Measurements from ENCODE around the gene PFKFB3.
"Not testable (repeated sequence)": the region's sequence is repeated elsewhere in the genome, so short reads cannot be mapped to it uniquely, and the experiment has no call there.

Gene PFKFB3

DNA sequence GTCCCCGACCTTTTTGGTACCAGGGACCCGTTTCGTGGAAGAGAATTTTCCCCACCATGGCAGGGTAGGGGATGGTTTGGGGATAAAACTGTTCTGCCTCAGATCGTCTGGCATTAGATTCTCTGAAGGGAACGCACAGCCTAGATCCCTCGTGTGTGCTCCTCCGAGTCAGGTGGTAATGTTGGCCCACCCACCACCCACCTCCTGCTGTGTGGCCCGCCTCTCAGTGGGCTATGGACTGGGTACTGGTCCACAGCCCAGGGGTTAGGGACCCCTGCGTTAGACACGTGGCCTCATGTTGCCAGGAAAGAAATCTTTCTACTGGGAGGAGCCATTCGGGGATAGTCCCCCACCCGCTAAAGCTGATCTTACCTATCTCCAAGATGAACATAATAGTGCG lies 27.0 kb downstream of the PFKFB3 start:
- peaks cover 14% of the 10 kb centered on the region for H3K4me1 Mint-ChIP-seq
- ATAC-seq: no peak
- no peak overlapping the region for H3K27ac Mint-ChIP-seq
- no peaks in the 10 kb centered on the region for H3K9me3 Mint-ChIP-seq
- DNase-seq (ENCODE audit: low spot score in 2 of 2): no peak
- no peak overlapping the region for H3K4me3 Mint-ChIP-seq
- H3K36me3 Mint-ChIP-seq: peaks cover 100% of the 10 kb centered on the region

DNA sequence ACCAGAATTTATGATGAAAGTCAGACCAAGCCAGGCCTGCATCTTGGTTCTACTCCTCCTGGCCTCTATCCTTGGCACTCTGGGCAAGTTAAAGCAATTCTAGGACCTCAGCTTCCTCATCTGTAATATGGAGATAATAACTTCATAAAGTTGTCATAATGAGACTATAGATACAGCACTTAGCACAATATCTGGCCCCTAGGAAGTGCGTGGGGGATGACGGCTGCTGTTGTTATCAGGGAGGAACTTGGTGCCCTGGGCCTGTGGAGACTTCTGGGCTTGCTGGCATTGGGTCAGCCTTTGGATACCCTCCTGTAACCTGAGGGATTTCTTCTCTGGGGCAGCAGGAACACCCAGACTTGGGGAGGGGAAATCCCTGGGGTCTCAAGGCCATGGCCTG lies 27.6 kb downstream of the PFKFB3 start:
- Mint-ChIP-seq H3K27ac (no peak overlapping the region), H3K9me3 (no peaks in the 10 kb centered on the region), H3K4me3 (no peak overlapping the region), H3K36me3 (peaks cover 100% of the 10 kb centered on the region), H3K4me1 (peaks cover 14% of the 10 kb centered on the region)
- ATAC-seq (no peak), DNase-seq (ENCODE audit: low spot score in 2 of 2) (no peak)

DNA sequence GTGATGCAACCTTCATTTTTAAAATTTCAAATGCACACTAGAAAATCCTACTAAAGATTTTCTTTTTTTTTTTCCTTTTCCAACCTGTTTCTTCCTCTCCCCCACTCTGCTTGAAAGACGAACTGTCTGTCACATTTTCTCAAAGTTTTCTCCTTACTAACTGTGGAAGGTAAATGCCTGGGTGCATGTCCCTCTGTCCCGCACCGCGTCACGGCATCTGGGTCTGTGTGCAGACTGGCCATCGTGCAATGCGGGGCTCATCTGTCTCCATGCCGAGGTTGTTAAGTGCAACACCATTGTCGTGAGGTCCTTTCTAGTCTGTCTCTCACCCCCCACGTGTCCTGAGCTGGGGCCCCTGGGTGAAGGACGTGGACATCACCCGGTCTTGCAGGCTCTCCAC lies 28.4 kb downstream of the PFKFB3 start:
- DNase-seq (ENCODE audit: low spot score in 2 of 2) (no peak), ATAC-seq (no peak)
- no peaks in the 10 kb centered on the region for H3K9me3 Mint-ChIP-seq
- peak overlapping the region; percentile 24 for H3K27ac Mint-ChIP-seq
- H3K36me3 Mint-ChIP-seq: peaks cover 100% of the 10 kb centered on the region
- H3K4me3 Mint-ChIP-seq: no peak overlapping the region
- peaks cover 12% of the 10 kb centered on the region for H3K4me1 Mint-ChIP-seq

DNA sequence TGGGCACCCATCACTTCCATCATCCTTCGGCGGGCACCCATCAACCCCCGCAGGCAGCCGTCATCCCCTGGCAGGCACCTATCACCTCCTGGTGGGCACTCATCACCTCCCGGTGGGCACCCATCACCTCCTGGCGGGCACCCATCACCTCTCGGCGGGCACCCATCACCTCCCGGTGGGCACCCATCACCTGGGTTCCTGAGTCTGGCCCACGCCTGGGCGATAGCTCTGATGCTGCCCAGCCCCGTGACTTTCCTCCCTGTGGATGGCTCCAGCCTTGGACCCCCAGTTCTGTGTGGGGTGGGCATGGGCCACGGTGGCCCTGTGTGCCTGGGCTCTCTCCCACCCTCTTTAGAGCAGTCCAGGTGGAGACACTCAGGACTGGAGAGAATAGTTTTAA lies 29.0 kb downstream of the PFKFB3 start:
- no peak for DNase-seq (ENCODE audit: low spot score in 2 of 2)
- Mint-ChIP-seq H3K4me1 (peaks cover 14% of the 10 kb centered on the region), H3K27ac (peak overlapping the region; percentile 24), H3K4me3 (no peak overlapping the region), H3K36me3 (peaks cover 100% of the 10 kb centered on the region), H3K9me3 (no peaks in the 10 kb centered on the region)
- ATAC-seq: no peak

DNA sequence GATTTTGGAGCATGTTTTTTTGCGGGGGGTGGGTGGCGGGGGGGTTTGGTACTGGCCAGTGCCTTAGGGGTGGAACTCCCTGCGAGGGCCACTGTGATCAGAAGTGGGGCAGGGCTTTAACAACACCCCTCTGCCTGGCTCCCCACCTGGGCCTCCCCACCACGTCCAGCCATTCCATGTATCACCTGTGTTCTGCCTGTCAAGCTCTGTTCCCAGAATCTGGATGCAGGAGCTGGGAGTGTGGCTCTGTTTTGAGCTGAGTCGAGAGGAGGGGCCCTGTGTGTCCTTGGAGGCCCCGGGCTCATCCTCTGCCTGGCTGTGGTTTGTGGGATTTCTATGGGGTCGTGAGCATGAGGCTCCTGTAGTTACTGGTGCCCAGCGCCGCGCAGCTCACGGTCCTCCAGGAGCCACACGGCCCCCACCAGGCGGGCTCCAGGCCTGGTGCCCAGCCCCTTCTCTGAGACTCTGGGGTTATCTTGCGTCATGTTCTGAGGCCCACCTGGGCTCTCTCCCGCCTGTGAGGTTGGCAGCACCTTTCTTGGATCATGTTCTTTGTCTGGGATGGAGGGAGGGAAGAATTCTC lies 29.6 kb downstream of the PFKFB3 start:
- H3K9me3 Mint-ChIP-seq: no peaks in the 10 kb centered on the region
- peaks cover 100% of the 10 kb centered on the region for H3K36me3 Mint-ChIP-seq
- H3K27ac Mint-ChIP-seq: no peak overlapping the region
- ATAC-seq: no peak
- peaks cover 20% of the 10 kb centered on the region for H3K4me1 Mint-ChIP-seq
- no peak overlapping the region for H3K4me3 Mint-ChIP-seq
- DNase-seq (ENCODE audit: low spot score in 2 of 2): no peak

DNA sequence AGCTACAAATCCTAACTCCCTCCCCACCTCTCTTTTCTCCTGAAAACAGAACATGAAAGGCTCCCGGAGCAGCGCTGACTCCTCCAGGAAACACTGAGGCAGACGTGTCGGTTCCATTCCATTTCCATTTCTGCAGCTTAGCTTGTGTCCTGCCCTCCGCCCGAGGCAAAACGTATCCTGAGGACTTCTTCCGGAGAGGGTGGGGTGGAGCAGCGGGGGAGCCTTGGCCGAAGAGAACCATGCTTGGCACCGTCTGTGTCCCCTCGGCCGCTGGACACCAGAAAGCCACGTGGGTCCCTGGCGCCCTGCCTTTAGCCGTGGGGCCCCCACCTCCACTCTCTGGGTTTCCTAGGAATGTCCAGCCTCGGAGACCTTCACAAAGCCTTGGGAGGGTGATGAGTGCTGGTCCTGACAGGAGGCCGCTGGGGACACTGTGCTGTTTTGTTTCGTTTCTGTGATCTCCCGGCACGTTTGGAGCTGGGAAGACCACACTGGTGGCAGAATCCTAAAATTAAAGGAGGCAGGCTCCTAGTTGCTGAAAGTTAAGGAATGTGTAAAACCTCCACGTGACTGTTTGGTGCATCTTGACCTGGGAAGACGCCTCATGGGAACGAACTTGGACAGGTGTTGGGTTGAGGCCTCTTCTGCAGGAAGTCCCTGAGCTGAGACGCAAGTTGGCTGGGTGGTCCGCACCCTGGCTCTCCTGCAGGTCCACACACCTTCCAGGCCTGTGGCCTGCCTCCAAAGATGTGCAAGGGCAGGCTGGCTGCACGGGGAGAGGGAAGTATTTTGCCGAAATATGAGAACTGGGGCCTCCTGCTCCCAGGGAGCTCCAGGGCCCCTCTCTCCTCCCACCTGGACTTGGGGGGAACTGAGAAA lies 30.4 kb downstream of the PFKFB3 start:
- no peak overlapping the region for H3K4me3 Mint-ChIP-seq
- H3K27ac Mint-ChIP-seq: peak overlapping the region; percentile 56

DNA sequence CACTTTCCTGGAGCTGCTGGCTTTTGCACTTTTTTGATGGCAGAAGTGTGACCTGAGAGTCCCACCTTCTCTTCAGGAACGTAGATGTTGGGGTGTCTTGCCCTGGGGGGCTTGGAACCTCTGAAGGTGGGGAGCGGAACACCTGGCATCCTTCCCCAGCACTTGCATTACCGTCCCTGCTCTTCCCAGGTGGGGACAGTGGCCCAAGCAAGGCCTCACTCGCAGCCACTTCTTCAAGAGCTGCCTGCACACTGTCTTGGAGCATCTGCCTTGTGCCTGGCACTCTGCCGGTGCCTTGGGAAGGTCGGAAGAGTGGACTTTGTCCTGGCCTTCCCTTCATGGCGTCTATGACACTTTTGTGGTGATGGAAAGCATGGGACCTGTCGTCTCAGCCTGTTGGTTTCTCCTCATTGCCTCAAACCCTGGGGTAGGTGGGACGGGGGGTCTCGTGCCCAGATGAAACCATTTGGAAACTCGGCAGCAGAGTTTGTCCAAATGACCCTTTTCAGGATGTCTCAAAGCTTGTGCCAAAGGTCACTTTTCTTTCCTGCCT lies 31.1 kb downstream of the PFKFB3 start:
- Mint-ChIP-seq H3K4me3 (no peak overlapping the region), H3K4me1 (peaks cover 24% of the 10 kb centered on the region), H3K27ac (peak overlapping the region; percentile 56), H3K36me3 (peaks cover 100% of the 10 kb centered on the region), H3K9me3 (no peaks in the 10 kb centered on the region)
- ATAC-seq (no peak), DNase-seq (ENCODE audit: low spot score in 2 of 2) (no peak)

More for the DNA sequence above, 30.4 kb downstream of the PFKFB3 start:
- ATAC-seq (no peak), DNase-seq (ENCODE audit: low spot score in 2 of 2) (no peak)
- H3K9me3 Mint-ChIP-seq: no peaks in the 10 kb centered on the region
- H3K4me1 Mint-ChIP-seq: peaks cover 21% of the 10 kb centered on the region
- H3K36me3 Mint-ChIP-seq: peaks cover 100% of the 10 kb centered on the region

DNA sequence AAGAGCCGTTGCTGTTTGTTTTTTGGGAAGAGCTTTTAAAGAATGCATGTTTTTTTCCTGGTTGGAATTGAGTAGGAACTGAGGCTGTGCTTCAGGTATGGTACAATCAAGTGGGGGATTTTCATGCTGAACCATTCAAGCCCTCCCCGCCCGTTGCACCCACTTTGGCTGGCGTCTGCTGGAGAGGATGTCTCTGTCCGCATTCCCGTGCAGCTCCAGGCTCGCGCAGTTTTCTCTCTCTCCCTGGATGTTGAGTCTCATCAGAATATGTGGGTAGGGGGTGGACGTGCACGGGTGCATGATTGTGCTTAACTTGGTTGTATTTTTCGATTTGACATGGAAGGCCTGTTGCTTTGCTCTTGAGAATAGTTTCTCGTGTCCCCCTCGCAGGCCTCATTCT lies 31.6 kb downstream of the PFKFB3 start:
- Mint-ChIP-seq H3K4me3 (no peak overlapping the region), H3K27ac (peak overlapping the region; percentile 56), H3K36me3 (peaks cover 100% of the 10 kb centered on the region), H3K4me1 (peaks cover 30% of the 10 kb centered on the region), H3K9me3 (no peaks in the 10 kb centered on the region)
- DNase-seq (ENCODE audit: low spot score in 2 of 2): no peak
- ATAC-seq: no peak

DNA sequence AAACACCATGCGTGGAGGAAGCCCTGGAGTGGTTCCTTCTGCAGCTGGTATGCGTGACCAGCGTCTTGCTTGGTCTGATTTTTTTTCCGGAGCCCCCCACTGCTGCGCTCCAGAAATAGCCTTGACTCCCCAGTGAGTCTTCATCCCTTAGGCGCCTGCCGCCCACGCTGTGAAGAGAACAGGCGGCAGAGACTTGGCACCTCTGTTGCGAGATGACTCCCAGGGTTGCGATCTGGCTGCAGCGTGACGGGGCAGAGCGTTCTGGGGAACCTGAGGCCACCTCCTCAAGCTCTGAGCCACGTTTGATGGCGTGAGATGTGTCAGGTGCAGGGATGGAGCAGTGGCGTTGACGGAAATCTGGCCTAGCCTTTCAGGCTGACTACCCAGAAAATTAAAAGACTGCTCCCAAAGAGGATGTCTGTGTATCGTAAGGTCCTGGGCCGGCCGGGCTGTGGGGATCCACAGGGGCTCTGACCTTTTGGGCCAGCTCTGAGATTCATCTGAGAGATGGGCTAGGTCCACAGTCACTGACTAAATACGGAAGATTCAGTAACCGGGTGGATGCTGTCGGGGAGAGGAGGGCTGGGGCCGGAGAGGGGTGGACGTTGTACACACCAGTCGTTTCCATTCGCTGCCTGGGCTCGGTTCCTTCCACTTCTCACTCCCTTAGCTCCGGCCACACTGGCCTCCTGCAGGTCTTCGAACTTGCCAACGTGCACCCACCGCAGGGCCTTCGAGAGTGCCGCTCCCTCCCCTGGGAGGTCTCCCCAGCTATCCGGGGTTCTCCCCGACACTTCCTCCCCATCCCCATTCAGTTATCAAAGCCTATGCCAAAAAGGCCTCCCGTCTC lies 33.8 kb downstream of the PFKFB3 start:
- H3K9me3 Mint-ChIP-seq: no peaks in the 10 kb centered on the region
- peak overlapping the region; percentile 78 for H3K27ac Mint-ChIP-seq
- DNase-seq (ENCODE audit: low spot score in 2 of 2): no peak
- peaks cover 30% of the 10 kb centered on the region for H3K4me1 Mint-ChIP-seq
- H3K36me3 Mint-ChIP-seq: peaks cover 100% of the 10 kb centered on the region
- H3K4me3 Mint-ChIP-seq: no peak overlapping the region
- ATAC-seq: peak; percentile 36

DNA sequence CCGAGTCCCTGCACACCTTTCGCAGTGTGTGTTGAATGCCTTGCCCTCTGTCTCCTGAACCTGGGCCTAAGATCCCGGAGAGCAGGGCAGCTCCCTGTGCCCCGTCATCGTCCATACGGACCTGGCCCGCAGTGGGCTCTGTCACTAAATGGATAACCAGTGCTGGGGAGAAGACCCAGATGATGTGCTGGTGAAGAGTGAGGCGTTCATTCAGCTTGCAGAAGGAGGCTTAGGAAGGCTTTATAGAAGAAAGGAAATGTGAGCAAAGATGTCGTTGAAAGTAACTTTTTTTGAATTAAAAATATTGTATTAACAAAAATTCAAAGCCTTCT lies 34.4 kb downstream of the PFKFB3 start:
- no peak for DNase-seq (ENCODE audit: low spot score in 2 of 2)
- ATAC-seq: no peak
- Mint-ChIP-seq H3K27ac (peak overlapping the region; percentile 78), H3K9me3 (no peaks in the 10 kb centered on the region), H3K4me1 (peaks cover 30% of the 10 kb centered on the region), H3K4me3 (no peak overlapping the region), H3K36me3 (peaks cover 100% of the 10 kb centered on the region)

DNA sequence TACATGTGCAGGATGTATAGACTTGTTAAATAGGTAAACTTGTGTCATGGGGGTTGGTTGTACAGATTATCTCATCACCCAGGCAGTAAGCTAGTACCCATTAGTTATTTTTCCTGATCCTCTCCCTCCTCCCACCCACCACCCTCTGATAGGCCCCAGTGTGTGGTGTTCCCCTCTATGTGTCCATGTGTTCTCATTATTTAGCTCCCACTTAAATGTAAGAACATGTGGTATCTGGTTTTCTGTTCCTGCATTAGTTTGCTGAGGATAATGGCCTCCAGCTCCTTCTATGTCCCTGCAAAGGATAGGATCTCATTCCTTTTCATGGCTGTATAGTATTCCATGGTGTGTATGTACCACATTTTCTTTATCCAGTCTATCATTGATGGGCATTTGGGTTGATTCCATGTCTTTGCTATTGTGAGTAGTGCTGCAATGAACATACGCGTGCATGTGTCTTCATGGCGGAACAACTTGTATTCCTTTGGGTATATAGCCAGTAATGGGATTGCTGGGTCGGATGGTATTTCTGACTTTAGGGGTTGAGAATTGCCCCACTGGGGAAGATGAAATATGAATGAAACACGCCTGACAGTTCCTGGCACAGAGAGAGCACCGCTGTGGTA lies 36.0 kb downstream of the PFKFB3 start:
- ATAC-seq; H3K9me3 Mint-ChIP-seq; H3K4me3 Mint-ChIP-seq; DNase-seq (ENCODE audit: low spot score in 2 of 2): not testable (repeated sequence)
- Mint-ChIP-seq H3K4me1 (peaks cover 30% of the 10 kb centered on the region), H3K36me3 (peaks cover 99% of the 10 kb centered on the region), H3K27ac (peak overlapping the region; percentile 76)

DNA sequence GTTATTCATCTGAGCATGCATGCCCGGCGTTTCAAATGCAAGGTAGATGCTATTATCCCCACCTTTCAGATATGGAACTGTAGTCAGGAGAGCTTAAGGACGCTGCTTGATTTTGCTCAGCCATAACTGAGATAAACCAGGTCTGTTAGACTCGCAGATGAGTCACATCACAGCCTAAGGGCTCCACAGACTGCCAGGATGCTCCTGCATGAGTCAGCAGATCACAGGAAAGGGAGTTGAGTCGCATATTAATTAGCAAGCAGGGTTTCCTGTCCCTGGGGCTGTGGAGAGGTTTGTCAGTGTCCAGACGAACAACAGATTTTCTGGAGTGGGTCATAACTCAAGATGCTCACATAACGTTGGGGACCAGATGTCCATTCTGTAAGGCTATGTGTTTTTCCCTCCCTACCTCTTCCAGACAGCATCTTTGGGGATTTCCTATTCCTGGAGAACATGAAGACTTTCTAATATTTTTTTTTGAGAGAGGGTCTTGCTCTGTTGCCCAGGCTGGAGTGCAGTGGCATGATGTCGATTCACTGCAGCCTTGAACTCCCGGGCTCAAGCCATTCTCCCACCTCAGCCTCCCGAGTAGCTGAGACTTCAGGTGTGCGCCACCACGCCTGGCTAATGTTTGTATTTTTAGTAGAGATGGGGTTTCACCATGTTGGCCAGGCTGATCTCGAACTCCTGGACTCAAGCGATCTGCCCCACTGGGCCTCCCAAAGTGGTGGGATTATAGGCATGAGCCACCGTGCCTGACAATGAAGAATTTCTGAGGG lies 36.7 kb downstream of the PFKFB3 start:
- no peak overlapping the region for H3K4me3 Mint-ChIP-seq
- DNase-seq (ENCODE audit: low spot score in 2 of 2): peak; percentile 16 to 76
- peaks cover 99% of the 10 kb centered on the region for H3K36me3 Mint-ChIP-seq
- peak overlapping the region; percentile 76 for H3K27ac Mint-ChIP-seq
- H3K4me1 Mint-ChIP-seq: peaks cover 30% of the 10 kb centered on the region
- ATAC-seq: peak; percentile 93
- H3K9me3 Mint-ChIP-seq: no peaks in the 10 kb centered on the region

DNA sequence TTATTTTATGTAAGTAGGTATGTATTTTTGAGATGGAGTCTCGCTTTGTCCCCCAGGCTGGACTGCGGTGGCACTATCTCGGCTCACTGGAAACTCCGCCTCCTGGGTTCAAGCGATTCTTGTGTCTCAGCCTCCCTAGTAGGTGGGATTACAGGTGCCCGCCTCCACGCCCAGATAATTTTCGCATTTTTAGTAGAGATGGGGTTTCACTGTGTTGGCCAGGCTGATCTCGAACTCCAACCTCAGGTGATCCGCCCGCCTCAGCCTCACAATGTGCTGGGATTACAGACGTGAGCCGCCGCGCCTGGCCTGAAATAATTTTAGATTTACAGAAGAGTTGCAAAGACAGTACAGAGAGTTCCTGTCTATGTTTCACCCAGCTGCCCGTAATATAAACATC lies 37.5 kb downstream of the PFKFB3 start:
- Mint-ChIP-seq H3K4me1 (peaks cover 30% of the 10 kb centered on the region), H3K27ac (peak overlapping the region; percentile 32), H3K4me3 (no peak overlapping the region), H3K36me3 (peaks cover 97% of the 10 kb centered on the region), H3K9me3 (no peaks in the 10 kb centered on the region)
- ATAC-seq (no peak), DNase-seq (ENCODE audit: low spot score in 2 of 2) (no peak)

DNA sequence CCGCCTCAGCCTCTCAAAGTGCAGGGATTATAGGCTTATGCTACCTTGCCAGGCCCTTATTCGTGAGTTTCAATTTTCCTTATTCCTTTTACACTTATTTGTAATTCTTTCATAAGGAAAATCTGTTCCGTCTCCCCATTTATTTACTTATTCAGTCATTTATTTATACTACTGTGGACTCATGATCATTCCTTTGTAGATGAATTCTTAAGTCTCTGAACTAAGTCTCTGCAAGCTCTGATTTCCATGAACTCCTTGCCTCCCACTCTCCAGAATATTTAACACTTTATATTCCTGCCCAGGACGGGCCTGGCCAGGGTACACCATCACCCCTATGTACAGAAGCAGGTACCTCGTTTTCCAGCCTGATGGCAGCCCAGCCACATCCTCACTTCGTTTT lies 39.4 kb downstream of the PFKFB3 start:
- Mint-ChIP-seq H3K9me3 (no peaks in the 10 kb centered on the region), H3K27ac (peak overlapping the region; percentile 32), H3K4me3 (no peak overlapping the region), H3K4me1 (peaks cover 16% of the 10 kb centered on the region), H3K36me3 (peaks cover 90% of the 10 kb centered on the region)
- ATAC-seq: no peak
- DNase-seq (ENCODE audit: low spot score in 2 of 2): no peak

Measured in stimulated activated effector memory CD8-positive, alpha-beta T cell treated with anti-CD3 and anti-CD28 coated beads, Interleukin-12 subunit alpha, Interleukin-12 subunit beta, amount 100 ng/mL, for 72 hours (primary cell).